WERI-Rb-1 (cell line): Measurements from ENCODE around the gene ADGRG3.

Source experiments
- DNase-seq: peaks from one replicate; pipeline ENCODE4 v3.0.0-alpha.2; 2020
- H3K27ac ChIP-seq: fragments of 250-450 bp; sonication (Bioruptor Pico); 2 replicates; pipeline ENCODE4 v1.5.1; 2020; ENCODE audit warnings: mild to moderate bottlenecking, moderate library complexity
- H3K27me3 ChIP-seq: fragments of 250-450 bp; sonication (Bioruptor Pico); 2 replicates; pipeline ENCODE4 v1.5.1; 2021; ENCODE audit warnings: mild to moderate bottlenecking, low read depth, moderate library complexity; ENCODE audit not compliant: insufficient read depth, severe bottlenecking
- H3K36me3 ChIP-seq: fragments of 250-450 bp; sonication (Bioruptor Pico); 2 replicates; pipeline ENCODE4 v1.5.1; 2020; ENCODE audit warnings: mild to moderate bottlenecking, moderate library complexity
- H3K4me3 ChIP-seq: 2 replicates; pipeline ENCODE4 v1.5.1; 2011; ENCODE audit warnings: low read depth, mild to moderate bottlenecking, control low read depth, low read length
- H3K9me3 ChIP-seq: fragments of 250-450 bp; sonication (Bioruptor Pico); 2 replicates; pipeline ENCODE4 v1.5.1; 2021; ENCODE audit warnings: mild to moderate bottlenecking, moderate library complexity; ENCODE audit not compliant: severe bottlenecking
- TF ChIP-seq, protein P1 (sequence below): IDR thresholded peaks from 2 replicates; pipeline ENCODE4 v1.5.1; 2011; ENCODE audit warnings: low read depth, mild to moderate bottlenecking, control low read depth, inconsistent platforms, low read length

Gene ADGRG3

DNA sequence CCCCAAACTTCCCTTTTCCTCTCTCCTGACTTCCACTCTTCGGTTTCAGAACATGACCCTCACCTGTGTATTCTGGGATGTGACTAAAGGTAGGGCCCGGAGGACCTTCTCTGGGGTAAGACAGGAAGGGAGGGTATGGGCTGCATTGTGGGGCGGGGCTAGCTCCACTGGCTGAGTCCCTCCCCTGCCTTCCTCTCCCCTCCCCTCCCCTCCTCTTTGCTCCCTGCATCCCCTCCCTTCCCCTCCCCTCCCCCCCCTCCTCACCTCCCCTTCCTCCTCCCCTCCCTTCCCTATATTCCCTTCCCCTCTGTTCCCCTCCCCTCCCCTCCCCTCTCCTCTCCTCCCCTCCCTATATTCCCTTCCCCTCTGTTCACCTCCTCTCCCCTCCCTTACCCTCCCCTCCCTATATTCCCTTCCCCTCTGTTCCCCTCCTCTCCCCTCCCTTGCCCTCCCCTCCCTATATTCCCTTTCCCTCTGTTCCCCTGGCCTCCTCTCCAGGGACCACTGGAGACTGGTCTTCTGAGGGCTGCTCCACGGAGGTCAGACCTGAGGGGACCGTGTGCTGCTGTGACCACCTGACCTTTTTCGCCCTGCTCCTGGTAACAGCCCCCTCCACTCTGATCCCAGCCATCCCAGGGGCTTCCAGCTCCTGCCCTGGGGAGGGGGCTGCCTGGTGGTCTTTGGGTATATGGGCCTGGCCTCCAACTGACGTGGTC, 11.8 kb downstream of the ADGRG3 start:
- no peak for DNase-seq
- H3K36me3 ChIP-seq, result no peaks in the 10 kb centered on the region

GRCh38 chr16:57680842-57681375, 12.8 kb downstream of the ADGRG3 start:
- no peak for DNase-seq
- no peak overlapping the region for H3K4me3 ChIP-seq
- H3K27ac ChIP-seq, result no peak overlapping the region
- no peaks in the 10 kb centered on the region for H3K9me3 ChIP-seq
- TF ChIP-seq, protein P1, sequence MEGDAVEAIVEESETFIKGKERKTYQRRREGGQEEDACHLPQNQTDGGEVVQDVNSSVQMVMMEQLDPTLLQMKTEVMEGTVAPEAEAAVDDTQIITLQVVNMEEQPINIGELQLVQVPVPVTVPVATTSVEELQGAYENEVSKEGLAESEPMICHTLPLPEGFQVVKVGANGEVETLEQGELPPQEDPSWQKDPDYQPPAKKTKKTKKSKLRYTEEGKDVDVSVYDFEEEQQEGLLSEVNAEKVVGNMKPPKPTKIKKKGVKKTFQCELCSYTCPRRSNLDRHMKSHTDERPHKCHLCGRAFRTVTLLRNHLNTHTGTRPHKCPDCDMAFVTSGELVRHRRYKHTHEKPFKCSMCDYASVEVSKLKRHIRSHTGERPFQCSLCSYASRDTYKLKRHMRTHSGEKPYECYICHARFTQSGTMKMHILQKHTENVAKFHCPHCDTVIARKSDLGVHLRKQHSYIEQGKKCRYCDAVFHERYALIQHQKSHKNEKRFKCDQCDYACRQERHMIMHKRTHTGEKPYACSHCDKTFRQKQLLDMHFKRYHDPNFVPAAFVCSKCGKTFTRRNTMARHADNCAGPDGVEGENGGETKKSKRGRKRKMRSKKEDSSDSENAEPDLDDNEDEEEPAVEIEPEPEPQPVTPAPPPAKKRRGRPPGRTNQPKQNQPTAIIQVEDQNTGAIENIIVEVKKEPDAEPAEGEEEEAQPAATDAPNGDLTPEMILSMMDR, result no peak
- no peaks in the 10 kb centered on the region for H3K27me3 ChIP-seq
- no peaks in the 10 kb centered on the region for H3K36me3 ChIP-seq

More for the DNA sequence above, 11.8 kb downstream of the ADGRG3 start:
- Histone ChIP-seq H3K9me3 (no peaks in the 10 kb centered on the region), H3K27ac (no peak overlapping the region), H3K27me3 (no peaks in the 10 kb centered on the region), H3K4me3 (no peak overlapping the region)
- TF ChIP-seq, protein P1, result no peak

DNA sequence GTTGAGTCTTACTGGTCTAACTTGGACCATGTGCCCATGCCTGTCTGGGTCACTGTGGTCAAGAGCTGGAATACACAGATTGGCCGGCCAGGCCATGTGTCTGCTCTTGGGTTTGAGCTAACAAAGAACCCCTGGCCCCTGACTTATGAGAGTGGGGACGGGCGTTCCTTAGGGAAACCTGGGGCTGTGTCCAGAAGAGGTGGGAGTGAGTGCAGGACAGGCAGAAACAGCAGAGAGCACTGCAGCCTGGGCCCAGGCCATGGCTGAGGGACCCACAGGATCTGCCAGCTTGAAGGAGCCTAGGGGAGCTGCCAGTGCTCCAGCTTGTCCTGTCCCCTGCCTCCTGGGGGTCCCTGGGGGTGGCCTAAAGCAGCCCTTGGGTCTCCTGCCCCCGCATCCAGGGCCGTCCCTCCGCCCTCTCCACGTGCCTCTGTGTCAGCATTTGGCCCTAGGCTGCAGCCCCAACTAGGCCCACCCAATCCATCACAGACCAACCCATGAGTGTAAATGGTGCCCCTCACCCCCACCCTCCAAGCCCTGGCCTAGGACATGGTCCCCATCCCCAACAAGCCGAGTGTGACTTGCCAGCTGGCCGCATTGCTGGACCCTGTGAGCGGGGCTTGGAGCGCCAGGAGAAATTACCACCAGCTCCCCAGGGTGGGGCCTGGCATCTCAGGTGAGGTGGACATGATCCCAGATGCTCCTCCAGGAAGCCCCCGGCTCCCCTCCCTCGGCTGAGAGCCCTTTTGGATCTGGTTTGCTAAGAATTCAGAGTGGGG, 14.0 kb downstream of the ADGRG3 start:
- Histone ChIP-seq H3K27ac (no peak overlapping the region), H3K9me3 (no peaks in the 10 kb centered on the region), H3K4me3 (no peak overlapping the region), H3K36me3 (no peaks in the 10 kb centered on the region), H3K27me3 (no peaks in the 10 kb centered on the region)
- TF ChIP-seq, protein P1, result no peak
- DNase-seq, result no peak

DNA sequence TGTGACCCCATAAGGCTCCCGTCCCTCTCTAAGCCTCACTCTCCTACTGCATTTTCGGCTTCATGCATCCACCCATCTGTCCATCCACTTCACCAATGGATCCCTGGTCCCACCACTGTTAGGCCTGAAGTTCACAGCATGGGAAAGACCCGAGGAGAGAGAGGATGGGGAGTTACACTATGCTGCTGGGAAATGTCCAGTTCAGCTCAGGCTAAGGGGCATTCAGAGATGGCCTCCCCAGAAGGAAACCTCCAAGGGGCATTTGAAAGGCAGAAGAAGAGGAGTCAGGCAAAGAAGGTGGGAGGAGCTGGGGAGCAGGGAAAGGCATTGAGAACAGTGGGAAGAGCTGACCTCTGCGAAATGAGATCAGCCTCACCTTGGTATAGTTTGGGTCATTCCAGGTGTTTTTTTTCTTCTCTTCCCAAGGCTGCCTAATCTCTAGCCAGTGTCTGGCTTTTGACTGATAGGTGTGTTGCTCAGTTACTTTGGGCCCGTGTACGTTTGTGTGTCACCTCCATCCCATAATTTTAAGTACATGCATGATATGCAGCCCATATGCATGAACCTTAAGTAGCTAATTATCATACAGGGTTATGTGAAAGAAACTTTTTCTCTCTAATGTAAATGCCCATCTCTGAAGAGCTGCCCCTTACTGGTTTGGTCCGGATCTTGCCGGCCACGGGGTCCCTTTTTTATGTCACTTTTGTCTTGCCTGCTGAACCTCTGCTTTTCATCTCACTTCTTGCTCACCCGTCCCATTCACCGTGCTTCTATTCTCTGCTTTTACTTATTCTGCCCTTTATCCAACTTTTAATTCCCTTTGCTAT, 14.9 kb downstream of the ADGRG3 start:
- no peak overlapping the region for H3K27ac ChIP-seq
- no peaks in the 10 kb centered on the region for H3K36me3 ChIP-seq
- no peaks in the 10 kb centered on the region for H3K9me3 ChIP-seq
- H3K27me3 ChIP-seq, result no peaks in the 10 kb centered on the region
- no peak for DNase-seq
- no peak overlapping the region for H3K4me3 ChIP-seq
- TF ChIP-seq, protein P1, result no peak

DNA sequence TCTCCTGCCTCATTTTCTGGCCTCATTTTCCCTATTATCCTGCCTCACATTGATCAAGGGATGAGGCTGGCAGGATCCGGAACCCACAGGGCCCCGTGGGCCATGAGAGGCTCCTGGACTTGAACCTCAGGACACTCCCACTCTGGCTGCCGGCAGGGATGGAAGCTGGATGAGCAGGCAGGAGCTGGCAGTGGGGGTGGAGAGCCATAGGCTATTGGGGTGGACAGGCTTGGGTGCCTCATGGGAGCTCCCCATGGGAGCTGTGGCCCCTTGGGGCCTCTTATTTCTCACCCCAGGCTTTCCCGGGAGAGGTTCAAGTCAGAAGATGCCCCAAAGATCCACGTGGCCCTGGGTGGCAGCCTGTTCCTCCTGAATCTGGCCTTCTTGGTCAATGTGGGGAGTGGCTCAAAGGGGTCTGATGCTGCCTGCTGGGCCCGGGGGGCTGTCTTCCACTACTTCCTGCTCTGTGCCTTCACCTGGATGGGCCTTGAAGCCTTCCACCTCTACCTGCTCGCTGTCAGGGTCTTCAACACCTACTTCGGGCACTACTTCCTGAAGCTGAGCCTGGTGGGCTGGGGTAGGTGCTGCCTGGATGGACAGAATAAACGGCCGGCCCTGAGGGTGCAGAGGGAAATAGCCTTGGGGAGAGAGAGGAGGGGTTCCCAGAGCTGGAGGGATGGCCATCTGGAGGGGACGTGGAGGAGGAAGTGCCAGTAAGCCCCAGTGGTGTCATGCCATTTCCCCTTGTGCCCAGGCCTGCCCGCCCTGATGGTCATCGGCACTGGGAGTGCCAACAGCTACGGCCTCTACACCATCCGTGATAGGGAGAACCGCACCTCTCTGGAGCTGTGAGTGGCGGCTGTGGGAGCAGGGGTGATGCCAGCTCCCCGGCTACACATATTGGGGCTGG, 15.8 kb downstream of the ADGRG3 start:
- no peak overlapping the region for H3K4me3 ChIP-seq
- H3K9me3 ChIP-seq, result no peaks in the 10 kb centered on the region
- DNase-seq, result no peak
- TF ChIP-seq, protein P1, result no peak
- no peak overlapping the region for H3K27ac ChIP-seq
- H3K27me3 ChIP-seq, result no peaks in the 10 kb centered on the region
- no peaks in the 10 kb centered on the region for H3K36me3 ChIP-seq
